ENCODE measurements around the gene EMP3.

Gene EMP3

DNA sequence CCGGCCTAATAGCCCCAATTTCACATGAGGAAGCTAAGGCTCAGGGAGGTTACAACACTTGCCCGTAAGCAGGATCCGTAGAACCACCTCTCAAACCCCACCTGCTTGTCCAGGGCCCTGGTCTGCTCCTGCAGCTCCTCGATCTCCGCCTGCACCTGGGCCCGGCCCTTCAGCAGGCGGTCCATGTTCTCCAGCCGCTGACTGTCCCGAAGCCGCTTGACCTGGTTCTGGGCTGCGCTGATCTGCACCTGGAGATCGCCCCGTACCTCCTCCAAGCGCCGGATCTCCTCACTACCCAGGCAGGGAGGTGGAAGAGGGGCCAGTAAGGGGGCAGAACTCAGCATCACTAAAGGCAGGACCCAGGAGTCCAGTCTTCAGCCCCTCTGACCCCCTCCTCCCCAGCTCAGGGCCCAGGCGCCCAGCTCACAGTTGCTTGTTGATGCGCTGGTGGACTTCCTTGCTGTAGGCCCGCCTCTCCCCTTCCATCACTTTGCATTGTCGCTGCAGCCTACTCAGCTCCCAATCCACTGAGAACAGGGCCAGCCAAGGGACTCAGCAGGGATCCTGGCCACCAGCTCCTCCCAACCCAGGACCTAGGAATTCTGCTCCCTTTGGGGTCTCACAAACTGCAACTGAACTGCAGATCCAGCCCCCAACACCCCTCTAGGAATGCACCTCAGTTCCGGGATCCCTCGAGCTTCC is 6.9 kb upstream of the EMP3 start:
- no peak for DNase-seq

DNA sequence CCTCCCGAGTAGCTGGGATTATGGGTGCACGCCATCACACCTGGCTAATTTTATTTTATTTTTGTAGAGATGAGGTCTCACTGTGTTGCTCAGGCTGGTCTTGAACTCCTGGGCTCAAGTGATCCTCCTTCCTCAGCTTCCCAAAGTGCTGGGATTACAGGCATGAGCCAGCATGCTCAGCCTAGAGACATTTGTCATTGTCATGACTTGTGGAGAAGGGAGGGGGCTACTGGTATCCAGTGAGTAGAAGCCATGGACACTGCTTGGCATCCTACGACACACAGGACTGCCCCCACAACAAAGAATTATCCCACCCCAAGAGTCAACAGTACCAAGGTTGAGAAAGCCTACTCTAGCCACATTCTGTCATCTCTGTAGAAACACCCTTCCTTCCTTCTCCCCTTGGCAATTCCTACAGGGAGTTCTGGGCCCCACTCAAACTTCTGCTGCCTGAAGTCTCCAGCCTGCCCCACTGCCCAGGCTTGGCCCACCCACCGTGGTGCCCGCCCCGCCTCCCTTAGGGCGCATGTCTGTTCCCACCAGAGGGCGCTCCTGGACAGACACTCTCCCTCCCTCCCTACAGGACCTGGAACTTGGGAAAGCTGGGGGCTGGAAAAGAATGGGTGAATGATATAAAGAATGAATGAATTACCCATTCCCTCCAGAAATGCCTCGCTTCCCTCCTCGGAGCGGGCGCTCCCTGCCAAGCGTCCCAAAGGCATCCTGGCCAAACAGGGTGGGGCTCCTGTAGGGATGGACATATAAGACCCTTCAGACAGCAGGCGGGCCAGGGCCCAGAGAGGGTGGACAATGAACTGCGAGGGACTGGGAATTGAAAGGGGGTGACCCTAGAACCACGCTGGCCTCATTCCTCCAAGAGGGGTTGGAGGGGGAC is 5.5 kb upstream of the EMP3 start:
- peak; percentile 45 to 70 for DNase-seq

DNA sequence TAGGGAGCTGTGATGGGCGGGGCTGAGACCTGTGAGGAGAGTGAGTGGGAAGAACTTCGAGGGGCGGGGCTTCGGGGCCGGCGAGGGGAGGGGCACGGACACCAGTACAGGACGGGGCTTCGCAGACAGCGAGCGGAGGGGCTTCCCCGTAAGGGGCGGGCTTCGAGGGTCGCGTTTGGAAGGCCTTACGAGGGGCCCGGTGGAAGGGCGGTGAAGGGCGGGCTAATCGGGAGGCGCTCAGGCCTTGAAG is 4.1 kb upstream of the EMP3 start:
- peak; percentile 88 to 93 for DNase-seq

DNA sequence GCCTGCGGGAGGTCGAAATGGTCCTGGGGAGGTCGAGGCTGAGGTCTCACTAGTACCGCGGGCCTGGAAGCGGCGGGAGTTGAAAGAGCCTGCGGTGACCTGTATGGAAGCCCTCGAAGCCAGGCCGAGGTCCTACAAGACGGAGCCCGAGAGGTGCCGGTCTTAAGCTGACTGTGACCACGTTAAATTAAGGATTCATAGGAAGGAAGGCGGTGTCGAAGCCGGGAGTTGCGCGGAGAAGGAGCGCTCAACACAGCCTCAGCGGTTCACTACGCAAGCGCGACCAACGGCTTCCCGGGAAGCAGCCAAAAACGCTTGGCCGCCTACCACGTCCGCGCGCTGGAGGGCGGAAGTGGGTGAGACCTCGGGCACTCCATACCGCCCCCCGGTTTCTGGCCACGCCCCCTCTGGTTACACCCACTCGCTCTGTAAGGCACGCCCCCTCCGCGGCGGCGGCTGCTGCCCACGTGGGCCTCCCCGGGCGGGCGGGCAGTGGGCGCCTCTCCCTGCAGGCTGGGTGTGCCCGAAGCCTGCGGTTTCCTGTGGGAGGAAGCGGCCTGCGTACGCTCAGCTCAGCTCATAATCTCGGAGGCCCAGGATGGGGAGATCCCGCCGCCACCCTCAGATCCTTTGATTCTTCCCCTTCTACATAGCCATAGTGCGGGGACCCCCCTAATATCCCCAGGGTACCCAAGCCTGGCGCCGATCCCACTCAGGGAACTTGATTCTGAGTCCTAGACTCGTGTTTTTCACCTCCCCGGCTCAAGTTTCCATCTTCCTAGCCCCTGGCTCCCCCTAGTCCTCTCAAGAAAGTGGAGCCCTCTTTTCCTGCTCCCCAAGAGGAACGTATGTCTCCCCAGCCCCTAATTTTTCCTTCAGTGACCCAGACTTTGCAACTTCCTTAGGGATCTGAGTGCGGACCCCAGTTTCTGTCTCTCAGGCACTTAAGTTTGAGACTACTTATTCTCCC is 3.4 kb upstream of the EMP3 start:
- DNase-seq: peak; percentile 91 to 92

DNA sequence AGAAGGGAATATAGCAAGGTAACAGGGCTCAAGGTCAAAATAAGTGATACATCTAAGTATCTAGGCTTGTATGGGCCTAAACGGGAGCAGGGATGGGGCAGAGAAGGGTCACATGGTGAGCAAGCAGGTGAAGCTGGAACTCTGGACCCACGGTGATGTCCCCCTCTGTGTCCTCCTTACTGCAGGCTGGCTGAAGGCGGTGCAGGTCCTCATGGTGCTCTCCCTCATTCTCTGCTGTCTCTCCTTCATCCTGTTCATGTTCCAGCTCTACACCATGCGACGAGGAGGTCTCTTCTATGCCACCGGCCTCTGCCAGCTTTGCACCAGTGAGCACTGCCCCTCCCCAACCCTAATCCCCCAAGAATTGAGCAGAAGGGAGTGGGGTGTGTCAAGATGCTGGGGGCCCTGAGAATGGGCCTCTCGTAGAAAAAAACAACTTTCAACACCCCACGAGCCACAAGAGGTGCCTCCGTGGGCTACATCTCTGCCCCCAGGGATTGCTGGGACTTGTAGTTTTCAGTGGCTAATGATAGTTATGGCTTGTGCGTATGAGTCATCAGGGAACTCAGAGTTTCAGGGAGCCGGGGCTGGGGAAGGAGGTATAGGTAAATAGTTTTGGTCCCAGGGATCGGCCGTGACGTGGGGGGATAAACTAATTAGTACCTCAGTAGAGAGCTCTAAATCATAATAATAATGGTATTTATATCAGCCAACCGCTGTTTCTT is 4.0 kb downstream of the EMP3 start:
- DNase-seq: peak; percentile 26 to 62

DNA sequence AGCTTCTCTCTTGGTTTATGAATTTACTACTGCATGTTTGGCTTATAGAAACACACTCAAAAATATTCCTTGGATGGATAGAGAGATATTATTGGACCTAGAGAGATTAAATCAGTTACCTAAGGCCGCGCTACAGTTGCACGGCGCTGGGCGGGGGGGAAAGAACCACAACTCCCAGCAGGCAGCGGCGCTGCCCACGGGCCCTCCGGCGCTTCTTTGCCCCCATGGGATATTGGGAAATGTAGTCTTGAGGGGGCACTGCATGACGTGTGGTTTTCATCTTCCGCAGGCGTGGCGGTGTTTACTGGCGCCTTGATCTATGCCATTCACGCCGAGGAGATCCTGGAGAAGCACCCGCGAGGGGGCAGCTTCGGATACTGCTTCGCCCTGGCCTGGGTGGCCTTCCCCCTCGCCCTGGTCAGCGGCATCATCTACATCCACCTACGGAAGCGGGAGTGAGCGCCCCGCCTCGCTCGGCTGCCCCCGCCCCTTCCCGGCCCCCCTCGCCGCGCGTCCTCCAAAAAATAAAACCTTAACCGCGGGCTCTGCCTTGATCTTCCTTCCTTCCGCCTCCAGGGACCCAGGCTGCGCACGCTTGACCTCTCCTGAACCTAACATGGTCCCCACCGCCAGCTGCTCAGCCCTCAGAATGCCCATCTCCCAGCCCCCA is 4.8 kb downstream of the EMP3 start:
- peak; percentile 93 to 95 for DNase-seq

DNA sequence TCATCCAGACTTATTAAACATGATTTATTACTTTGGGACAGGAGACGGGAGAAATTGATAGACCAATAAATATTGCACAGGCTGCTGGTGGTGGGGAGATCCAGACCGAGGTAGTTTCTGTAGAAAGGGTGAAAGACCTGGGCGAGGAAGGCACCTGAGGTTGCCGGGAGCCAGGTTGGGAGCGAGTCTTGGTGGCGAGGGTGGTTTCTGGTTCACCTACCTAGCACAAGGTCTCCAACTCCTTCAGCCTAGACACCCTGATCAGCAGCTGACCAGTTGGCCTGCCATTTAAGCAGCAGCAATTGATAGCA is 7.0 kb downstream of the EMP3 start:
- no peak for DNase-seq

DNA sequence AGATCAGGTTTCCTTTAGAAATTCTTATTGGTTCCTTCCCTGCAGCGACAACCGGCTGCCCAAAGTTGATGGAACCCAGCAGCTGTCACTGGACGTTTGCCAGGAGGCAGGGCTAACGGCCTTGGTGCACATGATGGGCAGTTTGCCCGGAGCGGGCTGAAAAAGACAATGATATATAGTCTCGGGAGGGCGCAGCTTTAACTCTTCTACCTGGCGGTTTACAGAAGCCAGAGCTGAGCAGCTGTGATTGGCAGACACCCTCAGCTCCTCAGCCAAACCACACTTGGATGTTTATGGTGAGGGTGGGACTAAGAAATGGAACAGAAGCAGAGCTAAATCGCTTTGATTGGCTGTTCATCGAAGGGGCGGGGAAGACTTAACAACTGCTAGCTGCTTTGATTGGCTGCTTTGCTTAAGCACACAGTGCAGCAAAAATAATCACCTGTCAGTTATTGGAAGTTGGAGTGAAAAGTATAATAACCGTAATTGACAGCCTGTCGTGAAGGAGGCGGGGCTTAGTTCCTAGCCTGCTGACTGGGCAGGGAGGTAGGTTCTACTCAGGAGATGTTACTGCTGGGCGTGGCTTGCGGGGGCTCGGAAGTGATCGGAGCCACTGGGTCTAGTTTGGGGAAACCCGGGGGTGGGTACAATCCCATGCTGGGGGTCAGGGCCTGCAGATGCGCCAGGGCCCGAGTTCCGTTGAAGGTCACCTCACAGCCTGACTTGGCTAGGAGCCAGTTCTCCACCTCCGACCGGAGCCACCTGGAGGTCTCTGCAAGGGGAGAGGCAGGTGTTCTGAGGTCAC is 7.5 kb downstream of the EMP3 start:
- DNase-seq: peak; percentile 99

DNA sequence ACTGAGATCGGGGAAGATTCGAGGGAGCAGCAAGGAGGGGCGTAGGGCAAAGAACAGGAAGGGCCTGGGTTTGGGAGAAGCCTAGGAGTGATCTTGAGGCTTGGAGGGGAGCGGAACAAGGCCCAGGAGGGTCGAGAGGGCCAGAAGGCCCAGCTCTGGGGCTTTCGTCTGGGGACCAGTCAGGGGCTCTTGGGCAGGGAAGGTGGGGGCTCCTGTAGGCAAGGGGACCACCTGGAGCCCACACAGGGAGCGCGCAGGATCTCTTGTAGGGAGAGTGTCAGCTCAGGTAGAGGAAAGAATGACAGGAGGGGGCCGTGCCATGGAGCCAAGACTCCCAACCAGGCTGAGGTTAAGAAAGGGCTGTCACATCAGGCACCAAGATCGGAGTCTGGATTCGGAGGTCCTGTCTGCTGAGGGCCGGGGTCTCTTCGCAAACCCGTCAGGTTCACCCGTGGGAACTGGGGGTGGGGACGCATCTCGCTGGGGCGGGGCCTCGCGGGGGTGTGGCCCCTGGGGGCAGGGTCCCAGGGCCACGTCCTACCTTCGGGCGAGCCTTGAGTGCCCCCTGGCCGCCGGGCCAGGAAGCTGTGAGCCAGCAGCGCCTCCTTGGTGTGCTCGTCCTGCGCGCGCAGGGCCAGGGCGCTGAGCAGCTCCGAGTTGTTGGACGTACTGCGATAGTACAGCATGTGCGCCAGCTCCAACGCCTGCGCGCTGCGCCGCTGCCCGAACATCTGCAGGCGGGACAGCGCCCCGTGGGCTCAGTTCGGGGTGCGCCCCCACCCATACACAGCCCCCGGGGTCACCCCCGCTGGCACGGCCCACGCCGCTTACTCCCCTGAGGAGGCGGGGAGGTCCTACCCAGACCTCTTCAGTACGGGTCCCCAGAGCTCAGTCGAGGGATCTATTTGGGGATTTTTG is 8.4 kb downstream of the EMP3 start:
- peak; percentile 85 to 93 for DNase-seq

DNA sequence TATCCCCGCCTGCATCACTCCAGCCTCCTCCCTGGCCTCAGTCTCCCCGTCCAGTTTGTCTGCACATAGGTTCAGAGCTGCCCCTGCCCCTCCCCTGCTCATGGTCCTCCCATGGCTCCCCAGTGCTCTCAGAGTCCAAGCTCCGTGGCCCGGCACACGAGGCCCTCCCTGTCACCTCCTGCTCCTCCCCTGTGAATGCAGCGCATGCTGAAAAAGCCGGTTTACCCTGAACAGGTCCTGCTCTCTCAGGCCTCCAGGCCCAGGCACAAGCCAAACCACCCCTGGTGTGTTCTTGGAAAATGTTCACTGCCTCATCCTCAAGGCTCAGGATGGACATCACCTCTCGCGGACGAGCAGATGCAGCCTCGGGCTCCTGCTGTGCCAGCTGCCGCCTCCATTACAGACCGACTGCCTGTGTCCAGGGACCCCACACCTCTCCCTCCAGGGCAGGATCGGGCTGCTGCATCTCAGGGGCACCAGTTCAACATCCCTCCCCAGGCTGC is 13.0 kb downstream of the EMP3 start:
- DNase-seq: no peak

DNA sequence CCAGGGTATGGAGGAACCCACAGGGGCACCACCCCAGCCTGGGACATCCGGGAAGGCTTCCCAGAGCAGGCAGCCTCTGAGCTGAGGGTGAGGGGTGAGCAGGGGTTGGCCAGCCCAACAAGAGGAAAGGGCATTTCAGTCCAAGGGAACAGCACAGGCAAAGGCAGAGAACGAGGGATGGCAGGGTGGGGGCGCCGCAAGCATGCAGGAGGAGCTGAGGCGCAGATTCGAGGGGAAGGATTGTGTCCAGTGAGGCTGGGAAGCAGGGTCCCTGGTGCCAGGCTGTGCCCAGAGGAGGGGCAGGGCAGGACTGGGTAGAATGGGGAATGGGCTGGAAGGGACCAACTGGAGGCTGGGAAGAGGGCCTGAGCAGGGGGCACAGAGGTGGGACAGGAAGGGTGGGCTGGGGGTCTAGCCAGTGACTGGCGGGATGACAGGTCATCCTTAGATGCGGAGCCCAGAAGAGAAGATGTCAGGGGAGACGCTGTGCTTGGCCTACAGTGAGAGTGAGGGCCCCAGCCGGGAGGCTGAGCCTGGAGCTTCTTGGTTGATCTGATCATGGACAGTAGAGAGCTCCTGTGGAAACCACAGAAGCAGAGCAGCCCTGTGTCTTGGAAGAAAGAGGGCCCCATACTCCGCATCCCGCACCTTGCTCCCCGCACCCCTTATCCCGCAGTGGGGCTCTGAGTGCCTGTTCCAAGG is 13.6 kb downstream of the EMP3 start:
- DNase-seq: no peak

DNA sequence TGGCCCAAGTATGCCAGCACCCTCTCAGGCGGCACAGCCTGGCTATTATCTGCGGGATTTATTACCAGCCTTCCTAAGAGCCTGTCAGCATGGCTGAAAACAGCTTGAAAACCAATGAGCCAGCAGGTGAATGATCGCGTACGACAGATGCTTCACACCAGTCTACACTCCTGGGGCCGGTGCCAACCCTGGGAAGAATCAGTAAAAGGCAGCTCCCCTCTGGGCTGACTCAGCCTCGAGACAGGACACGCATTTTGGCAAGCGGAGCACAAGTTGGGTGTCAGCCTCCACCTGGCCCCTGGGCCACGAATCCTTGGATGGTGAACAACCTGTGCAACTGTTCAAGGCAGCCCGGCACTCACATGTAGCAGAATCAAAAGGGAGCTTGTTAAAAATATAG is 15.6 kb downstream of the EMP3 start:
- DNase-seq: peak; percentile 15 to 50

DNA sequence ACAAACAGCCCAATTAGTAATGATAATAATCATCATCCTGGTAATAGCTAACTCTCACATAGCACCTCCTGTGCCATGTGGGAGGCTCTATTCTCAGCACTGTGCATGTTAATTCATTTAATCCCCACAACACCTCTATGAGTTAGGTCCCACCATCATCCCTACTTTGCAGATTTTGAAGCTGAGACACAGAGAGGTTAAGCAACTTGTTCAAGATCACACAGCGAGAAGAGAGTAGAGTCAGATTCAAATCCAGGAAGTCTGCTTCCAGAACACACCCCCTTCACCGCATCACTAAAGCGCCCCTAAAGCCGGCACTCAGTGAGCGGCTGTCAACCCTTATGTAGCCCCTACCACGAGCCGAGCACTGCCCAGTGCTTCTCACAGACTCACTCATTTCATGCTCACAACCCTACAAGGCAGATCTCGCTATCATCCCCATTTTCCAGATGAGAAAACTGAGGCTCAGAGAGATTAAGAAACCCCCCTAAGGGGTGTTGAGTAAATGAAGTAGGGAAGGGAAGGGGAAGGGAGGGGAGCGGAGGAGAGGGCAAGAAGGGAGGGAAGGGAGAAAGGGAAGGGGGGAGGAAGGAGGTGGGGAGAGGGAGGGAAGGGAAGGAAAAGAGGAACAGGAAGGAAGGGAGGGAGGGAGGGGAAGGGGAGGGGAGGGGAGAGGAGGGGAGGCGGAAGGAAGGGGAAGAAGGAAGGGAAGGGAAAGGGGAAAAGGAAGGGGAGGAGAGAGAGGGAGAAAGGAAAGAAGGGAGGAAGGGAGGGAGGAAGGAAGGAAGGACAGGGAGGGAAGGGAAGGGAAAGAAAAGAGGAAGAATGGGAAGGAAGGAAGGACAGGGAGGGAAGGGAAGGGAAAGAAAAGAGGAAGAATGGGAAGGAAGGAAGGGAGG is 16.4 kb downstream of the EMP3 start:
- no peak for DNase-seq

DNA sequence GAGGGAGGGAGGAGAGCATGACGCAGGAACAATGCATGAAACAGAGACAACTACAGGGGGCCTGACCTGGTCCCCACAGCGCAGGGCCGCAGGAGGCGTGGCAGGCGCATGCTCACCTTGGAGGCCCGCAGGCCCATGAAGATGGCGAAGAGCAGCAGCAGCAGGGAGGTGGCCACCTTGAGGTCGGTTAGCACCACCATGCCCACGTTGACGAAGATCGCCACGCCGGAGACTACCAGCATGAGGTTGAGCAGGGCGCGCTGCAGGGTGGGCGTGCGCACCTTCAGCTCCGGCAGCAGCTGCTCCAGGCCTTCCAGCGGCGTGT is 17.0 kb downstream of the EMP3 start:
- DNase-seq: no peak

DNA sequence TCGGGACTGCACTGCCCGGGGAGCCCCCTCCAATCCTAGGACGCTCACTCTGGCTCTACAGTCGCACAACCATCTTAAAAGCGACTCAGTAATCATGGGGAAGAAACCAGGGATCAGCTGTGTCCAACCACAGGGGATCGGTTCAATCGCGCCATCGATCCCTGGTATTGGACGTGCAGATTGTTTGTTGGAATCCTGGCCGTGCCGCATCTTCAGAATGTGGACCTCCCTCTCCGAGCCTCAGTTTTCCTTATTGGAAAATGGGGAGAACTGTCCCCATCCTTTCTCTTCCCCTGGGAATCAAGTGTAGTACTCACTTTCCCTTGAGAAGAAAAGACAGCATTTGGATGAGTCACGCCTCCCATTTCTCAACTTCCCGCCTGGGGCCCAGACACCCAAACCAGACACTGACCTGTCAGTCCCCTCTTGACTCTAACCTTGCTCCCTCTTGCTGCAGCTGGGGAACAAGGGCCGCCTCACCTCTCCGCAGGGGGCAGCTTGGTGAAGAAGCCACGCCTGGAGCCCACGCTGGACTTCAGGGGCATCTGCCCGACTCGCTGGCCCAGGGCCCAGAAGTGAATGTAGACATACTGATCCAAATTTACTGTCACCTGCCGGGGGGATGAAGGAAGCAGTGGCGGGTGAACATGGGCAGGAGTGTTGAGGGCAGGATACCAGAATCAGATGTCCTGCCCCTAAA is 17.6 kb downstream of the EMP3 start:
- no peak for DNase-seq

DNA sequence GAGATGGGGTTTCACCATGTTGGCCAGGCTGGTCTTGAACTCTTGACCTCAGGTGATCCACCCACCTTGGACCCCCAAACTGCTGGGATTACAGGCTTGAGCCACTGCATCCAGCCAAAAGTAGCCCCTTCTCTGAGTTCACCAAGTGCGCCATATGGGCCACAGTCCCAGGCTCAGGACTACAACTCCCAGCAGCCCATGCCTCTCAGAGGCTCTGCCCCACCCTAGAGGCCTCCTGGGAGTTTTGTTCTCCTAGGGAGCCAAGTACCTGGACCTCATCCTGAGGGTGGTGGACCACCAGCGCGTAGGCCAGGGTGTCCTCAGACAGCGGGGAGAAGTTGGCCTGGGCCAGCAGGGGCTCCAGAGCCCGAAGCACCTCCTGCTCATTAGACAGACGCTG is 19.5 kb downstream of the EMP3 start:
- DNase-seq: peak in 1 of 2 experiments; percentile 4

DNA sequence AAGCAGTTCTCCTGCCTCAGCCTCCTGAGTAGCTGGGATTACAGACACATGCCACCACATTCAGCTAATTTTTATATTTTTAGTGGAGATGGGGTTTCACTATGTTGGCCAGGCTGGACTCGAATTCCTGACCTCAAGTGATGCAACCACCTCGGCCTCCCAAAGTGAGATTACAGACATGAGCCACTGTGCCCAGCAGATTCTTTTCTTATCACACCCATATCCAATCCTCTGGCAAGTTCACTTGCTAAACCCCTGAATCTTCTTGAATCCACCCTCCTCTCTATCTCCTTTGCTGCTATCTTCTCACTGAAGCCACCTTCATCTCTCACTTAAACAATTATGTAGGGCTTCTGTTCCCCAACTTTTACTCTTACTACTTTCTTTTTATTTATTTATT is 20.8 kb downstream of the EMP3 start:
- DNase-seq: no peak

DNA sequence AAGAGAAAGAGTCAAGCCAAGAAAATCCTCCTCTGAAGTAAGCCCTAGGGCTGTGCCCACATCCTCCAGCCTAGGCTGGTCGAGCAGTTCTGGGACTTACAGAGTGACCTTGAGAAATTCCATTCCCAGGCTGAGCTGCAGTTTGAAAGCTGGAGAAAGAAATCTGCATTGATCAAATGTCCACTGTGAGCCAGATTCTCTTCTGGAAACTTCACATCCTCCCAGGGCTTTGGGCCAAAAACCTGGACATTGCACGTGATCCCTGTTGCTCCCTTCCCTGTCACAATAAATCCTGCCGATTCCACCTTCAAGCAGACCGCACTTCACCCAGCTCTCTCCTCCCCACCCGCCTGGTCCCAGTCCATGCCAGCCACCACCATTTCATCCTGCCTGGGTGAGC is 22.7 kb downstream of the EMP3 start:
- no peak for DNase-seq
